ENCODE results near the gene FOXF2.

DNA sequence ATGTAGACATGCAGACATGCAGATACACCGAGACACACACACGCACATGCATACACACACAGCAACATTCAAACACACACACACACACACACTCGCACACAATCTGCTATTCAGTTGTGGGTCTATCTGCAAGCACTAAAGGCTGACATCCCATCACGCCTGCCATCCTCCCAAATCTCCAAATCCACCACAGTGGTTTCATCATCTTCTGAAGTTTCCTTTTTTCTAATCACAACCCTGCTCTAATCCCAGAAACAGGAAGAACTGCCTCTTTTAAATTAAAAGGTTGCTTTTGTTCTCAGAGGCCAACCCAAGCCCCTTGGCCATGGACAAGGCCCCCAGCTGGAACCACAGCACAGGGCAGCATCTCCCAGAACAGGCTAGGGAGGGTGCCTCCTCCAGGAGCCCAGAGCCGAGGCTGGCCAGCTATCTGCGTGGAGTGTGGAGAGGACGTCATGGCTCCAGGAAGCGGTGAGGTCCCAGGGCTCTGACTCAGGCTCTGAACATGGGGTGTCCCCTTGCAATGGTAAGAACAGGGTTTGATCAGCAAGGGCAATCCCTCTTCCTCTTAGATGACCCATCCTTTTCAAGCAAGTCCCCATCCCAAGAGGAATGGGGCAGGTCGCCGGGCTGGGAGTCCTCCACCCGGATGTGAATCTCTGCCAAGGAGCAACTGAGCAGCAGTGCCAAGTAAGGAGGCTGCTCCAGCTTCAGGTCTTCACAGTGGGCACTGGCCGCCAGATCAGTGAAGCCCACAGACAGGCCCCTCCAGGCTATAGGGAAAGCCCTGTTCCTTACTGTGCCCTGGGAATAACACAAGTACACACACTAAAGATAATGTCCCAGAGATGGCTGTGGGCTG lies 14.7 kb downstream of the FOXF2 start:
- TF ChIP-seq CTCF (conservative IDR thresholded peaks at IDR 0.05; ENCODE audit: low read depth, low read length) (no peak), EZH2 (IDR thresholded peaks at IDR 0.05; ENCODE audit: low read length, unreplicated experiment) (no peak)
